RWPE2 (cell line): Measurements from ENCODE around the gene TMEM135.

Experiments used
- ATAC-seq: fragments of 200-7000 bp; cut with Tn5 transposase; 3 replicates; pipeline ENCODE4 v1.9.1; 2021; ENCODE audit warnings: low read depth
- DNase-seq: peaks from one replicate; pipeline ENCODE4 v3.0.0-alpha.2; 2020; ENCODE audit warnings: low spot score
- H3K27ac ChIP-seq: fragments of 450-650 bp; 2 replicates; pipeline ENCODE4 v1.5.1; 2017; ENCODE audit warnings: mild to moderate bottlenecking; ENCODE audit not compliant: poor library complexity, severe bottlenecking
- H3K27me3 ChIP-seq: fragments of 250-450 bp; sonication (Bioruptor Pico); 2 replicates; pipeline ENCODE4 v1.5.1; 2021; ENCODE audit warnings: mild to moderate bottlenecking, moderate library complexity; ENCODE audit not compliant: insufficient read depth, poor library complexity, severe bottlenecking
- H3K36me3 ChIP-seq: fragments of 250-450 bp; sonication (Bioruptor Pico); 2 replicates; pipeline ENCODE4 v1.5.1; 2020; ENCODE audit warnings: low read depth, mild to moderate bottlenecking, moderate library complexity
- H3K4me1 ChIP-seq: fragments of 250-450 bp; sonication (Bioruptor Pico); 2 replicates; pipeline ENCODE4 v1.5.1; 2021; ENCODE audit warnings: mild to moderate bottlenecking, moderate library complexity; ENCODE audit not compliant: insufficient read depth, poor library complexity, severe bottlenecking
- H3K4me3 ChIP-seq: fragments of 250-450 bp; sonication (Bioruptor Pico); 2 replicates; pipeline ENCODE4 v1.5.1; 2021; ENCODE audit warnings: mild to moderate bottlenecking, moderate library complexity; ENCODE audit not compliant: severe bottlenecking
- H3K9me3 ChIP-seq: fragments of 250-450 bp; sonication (Bioruptor Pico); 2 replicates; pipeline ENCODE4 v1.5.1; 2021; ENCODE audit warnings: mild to moderate bottlenecking, moderate library complexity; ENCODE audit not compliant: severe bottlenecking
- CTCF ChIP-seq: fragments of 450-650 bp; IDR thresholded peaks from one replicate; pipeline ENCODE4 v1.5.1; 2017; ENCODE audit warnings: mild to moderate bottlenecking, moderate library complexity; ENCODE audit not compliant: poor library complexity, severe bottlenecking

TMEM135 gene

GRCh38 chr11:87176044-87176443, 138.3 kb downstream of the TMEM135 start:
- peak overlapping the region; percentile 14 for H3K27ac ChIP-seq
- no peaks in the 10 kb centered on the region for H3K9me3 ChIP-seq
- no peaks in the 10 kb centered on the region for H3K36me3 ChIP-seq
- no peak overlapping the region for H3K4me3 ChIP-seq
- H3K4me1 ChIP-seq = peaks cover 35% of the 10 kb centered on the region
- H3K27me3 ChIP-seq = no peaks in the 10 kb centered on the region
- ATAC-seq (peak; percentile 69), DNase-seq (peak; percentile 30)
- no peak for TF ChIP-seq CTCF

DNA sequence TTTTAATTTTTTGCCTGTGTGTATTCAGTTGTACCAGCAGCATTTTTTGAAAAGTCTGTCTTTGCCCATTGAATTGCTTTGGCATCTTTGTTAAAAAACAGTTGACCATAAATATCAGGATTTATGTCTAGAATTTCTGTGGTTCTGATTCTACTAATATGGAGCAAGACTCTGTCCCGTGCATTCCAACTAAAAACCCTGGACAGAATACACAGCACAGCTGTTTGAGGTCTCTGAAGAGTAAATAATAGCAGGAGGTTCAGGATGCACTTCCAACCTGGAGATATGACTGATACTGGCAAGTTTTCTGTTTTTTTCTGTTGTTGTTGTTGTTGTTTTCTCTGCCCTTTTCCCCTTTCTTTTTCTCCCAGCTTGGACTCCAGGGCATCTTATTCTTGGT, 141.9 kb downstream of the TMEM135 start:
- no peak for TF ChIP-seq CTCF
- no peak for ATAC-seq

DNA sequence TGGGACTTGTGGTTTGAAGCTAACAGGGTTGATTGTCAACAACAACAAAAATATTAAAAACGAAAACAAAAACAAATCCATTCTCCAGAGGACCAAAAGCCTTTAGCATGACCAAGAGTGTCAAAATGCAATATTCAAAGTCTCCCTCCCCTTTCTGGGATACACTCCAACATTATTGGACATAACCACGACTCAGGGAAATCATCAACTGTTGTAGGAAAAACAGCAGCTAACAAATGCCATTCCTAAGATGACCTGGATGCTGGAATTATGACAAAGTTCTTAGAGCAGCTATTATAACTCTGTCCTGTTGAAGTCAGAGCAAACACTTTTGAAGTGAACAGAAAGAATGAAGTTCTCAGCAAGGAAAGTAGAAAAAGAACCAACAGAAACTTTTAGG, 143.0 kb downstream of the TMEM135 start:
- Histone ChIP-seq H3K27me3 (no peaks in the 10 kb centered on the region), H3K27ac (no peak overlapping the region), H3K36me3 (no peaks in the 10 kb centered on the region), H3K4me3 (no peak overlapping the region), H3K4me1 (peaks cover 8% of the 10 kb centered on the region), H3K9me3 (no peaks in the 10 kb centered on the region)
- ATAC-seq = no peak
- DNase-seq = no peak
- no peak for TF ChIP-seq CTCF

More for the DNA sequence above, 141.9 kb downstream of the TMEM135 start:
- Histone ChIP-seq H3K4me1 (peaks cover 13% of the 10 kb centered on the region), H3K27me3 (no peaks in the 10 kb centered on the region), H3K4me3 (no peak overlapping the region), H3K27ac (no peak overlapping the region), H3K9me3 (no peaks in the 10 kb centered on the region), H3K36me3 (no peaks in the 10 kb centered on the region)
- DNase-seq = no peak

GRCh38 chr11:87181143-87181542, 143.4 kb downstream of the TMEM135 start:
- H3K27me3 ChIP-seq = no peaks in the 10 kb centered on the region
- no peak for TF ChIP-seq CTCF
- H3K36me3 ChIP-seq = no peaks in the 10 kb centered on the region
- peaks cover 4% of the 10 kb centered on the region for H3K4me1 ChIP-seq
- H3K9me3 ChIP-seq = no peaks in the 10 kb centered on the region
- no peak overlapping the region for H3K27ac ChIP-seq
- no peak for DNase-seq
- no peak for ATAC-seq
- H3K4me3 ChIP-seq = no peak overlapping the region

- no peak for DNase-seq
- no peak overlapping the region for H3K4me3 ChIP-seq
- H3K27ac ChIP-seq = no peak overlapping the region
- H3K36me3 ChIP-seq = no peaks in the 10 kb centered on the region
- no peaks in the 10 kb centered on the region for H3K9me3 ChIP-seq
- no peak for ATAC-seq
- no peak for TF ChIP-seq CTCF
- no peaks in the 10 kb centered on the region for H3K27me3 ChIP-seq
- no peaks in the 10 kb centered on the region for H3K4me1 ChIP-seq
These were observed 147.5 kb downstream of the TMEM135 start for GRCh38 chr11:87185228-87185627.
